ENCODE data around the gene C7orf33. TPM values are rescaled to one million over a fixed set of nuclear protein-coding genes. Genes with fewer than 3 reads are reported as not detected.

C7orf33 gene
- total RNA-seq, 4 donors from 2014 or later = not detected

DNA sequence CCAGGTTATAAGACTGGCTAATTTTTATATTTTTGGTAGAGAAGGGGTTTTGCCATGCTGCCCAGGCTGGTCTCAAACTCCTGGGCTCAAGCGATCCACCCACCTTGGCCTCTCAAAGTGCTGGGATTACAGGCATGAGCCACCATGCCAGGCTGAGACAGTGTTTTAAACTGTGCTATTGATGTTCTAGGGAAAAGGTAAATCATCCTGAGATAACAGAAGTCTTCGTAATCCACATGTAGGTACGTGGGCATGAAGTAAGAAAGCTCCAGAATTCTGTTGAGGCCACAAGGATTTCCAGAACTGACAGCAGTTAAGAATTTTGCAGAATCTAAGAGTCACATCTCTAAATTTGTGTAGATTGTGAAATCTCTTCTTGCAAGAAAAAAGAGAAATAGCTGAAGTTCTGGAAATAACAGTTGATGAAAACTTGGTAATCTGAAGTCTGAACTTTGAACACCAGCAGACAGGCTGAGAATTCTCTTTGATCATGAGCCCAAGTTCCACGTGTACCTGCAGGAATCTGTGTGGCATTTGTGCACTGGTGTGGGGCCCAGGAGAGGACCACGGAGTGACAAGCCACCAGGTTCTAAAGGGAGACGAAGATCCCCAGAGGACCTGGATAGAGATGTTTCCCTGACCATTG, 24.6 kb downstream of the C7orf33 start:
- intact Hi-C loops (cut with DNase I; ENCODE audit: low total_unique reads) = no loop called here
- WGBS, 2 donors = 62 to 64% methylated on average over 6 of the region's 6 CpGs
- no peak for DNase-seq (ENCODE audit: low spot score in 2 of 2)
- TF ChIP-seq, protein P1, sequence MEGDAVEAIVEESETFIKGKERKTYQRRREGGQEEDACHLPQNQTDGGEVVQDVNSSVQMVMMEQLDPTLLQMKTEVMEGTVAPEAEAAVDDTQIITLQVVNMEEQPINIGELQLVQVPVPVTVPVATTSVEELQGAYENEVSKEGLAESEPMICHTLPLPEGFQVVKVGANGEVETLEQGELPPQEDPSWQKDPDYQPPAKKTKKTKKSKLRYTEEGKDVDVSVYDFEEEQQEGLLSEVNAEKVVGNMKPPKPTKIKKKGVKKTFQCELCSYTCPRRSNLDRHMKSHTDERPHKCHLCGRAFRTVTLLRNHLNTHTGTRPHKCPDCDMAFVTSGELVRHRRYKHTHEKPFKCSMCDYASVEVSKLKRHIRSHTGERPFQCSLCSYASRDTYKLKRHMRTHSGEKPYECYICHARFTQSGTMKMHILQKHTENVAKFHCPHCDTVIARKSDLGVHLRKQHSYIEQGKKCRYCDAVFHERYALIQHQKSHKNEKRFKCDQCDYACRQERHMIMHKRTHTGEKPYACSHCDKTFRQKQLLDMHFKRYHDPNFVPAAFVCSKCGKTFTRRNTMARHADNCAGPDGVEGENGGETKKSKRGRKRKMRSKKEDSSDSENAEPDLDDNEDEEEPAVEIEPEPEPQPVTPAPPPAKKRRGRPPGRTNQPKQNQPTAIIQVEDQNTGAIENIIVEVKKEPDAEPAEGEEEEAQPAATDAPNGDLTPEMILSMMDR (IDR thresholded peaks at IDR 0.05) = no peak
- no peak for TF ChIP-seq POLR2A (IDR thresholded peaks at IDR 0.05)
- no peak overlapping the region for H3K4me3 ChIP-seq (ENCODE audit: low read depth, poor library complexity, severe bottlenecking)

DNA sequence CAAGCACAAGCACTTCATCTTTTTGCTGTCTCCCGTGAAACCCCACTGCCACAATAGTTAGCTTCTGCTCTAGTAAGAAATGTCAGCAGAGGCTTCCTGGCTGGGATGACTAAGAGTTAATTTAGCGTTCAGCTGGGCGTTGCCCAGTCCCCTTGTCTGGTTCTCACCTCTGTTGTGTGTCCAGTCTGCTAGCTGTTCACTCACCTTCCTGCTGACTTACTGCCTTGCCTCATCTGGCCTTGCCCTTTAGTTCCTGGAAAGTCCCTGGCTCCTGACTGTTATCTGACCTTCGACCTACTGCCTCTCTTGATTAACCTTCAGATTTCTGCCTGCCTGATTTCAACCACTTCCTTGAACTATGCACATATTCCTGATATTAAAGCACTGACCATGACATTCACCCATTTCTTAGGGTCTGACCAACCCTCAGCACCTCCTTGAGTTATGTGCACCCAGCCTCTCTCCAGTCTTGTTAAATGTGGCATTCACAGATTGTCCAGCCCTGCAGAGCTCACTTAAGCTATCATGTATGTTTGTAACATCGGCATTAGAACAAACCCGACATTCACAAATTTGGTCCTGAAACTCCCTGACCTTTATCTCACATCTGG, 30.3 kb downstream of the C7orf33 start:
- intact Hi-C loops (cut with DNase I; ENCODE audit: low total_unique reads) = no loop called here
- 62 to 66% methylated on average over 6 of the region's 6 CpGs for WGBS, 2 donors
- TF ChIP-seq, protein P1 (IDR thresholded peaks at IDR 0.05) = no peak
- TF ChIP-seq POLR2A (IDR thresholded peaks at IDR 0.05) = no peak
- peak in 1 of 2 donors; percentile 32 for DNase-seq (ENCODE audit: low spot score in 2 of 2)
- H3K4me3 ChIP-seq (ENCODE audit: low read depth, poor library complexity, severe bottlenecking) = no peak overlapping the region

- TF ChIP-seq POLR2A (IDR thresholded peaks at IDR 0.05) = no peak
- TF ChIP-seq, protein P1 (IDR thresholded peaks at IDR 0.05) = no peak
- WGBS, 2 donors = 95 to 98% methylated on average over 1 of the region's 1 CpG
- intact Hi-C loops (cut with DNase I; ENCODE audit: low total_unique reads) = no loop called here
- no peak overlapping the region for H3K4me3 ChIP-seq (ENCODE audit: low read depth, poor library complexity, severe bottlenecking)
- no peak for DNase-seq (ENCODE audit: low spot score in 2 of 2)
Observed at GRCh38 chr7:148621563-148621962, 31.0 kb downstream of the C7orf33 start.

- intact Hi-C loops (cut with DNase I; ENCODE audit: low total_unique reads) = no loop called here
- DNase-seq (ENCODE audit: low spot score in 2 of 2) = peak in 1 of 2 donors; percentile 12
- TF ChIP-seq, protein P1 (IDR thresholded peaks at IDR 0.05) = no peak
- no peak for TF ChIP-seq POLR2A (IDR thresholded peaks at IDR 0.05)
- 47 to 52% methylated on average over 8 of the region's 8 CpGs for WGBS, 2 donors
- H3K4me3 ChIP-seq (ENCODE audit: low read depth, poor library complexity, severe bottlenecking) = no peak overlapping the region
Observed at GRCh38 chr7:148622887-148623585, 32.5 kb downstream of the C7orf33 start.

DNA sequence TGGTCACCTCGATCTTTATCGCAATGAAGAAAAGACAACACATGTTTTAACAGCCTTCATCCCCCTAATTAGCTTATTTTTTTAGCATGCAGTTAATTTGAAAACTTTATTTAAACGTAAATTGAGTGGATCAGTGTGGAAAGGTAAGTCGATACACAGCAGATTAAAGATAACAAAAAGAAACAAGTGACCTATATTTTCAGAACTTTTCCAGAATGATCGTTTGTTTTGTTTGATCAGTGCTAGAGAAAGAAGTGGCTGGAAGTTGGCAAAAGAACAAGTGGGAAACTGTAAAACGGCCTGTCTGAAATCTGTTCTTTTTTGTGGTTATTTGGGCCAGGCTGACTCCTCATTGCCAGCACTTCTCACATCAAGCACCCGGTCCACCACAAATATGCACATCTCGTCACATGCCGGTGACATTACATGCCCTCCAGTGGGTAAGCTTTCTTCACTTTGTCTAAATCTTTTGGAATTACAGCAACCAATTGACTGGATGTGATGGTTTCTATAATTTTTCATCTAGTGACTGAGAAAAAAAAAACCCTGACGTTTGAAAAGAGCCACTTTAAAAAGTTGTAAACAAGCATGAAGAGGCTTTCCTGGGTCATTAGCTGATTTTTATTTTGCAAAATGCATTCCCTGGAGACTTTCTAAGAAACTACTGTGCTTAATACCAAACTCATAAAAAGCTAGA, 33.2 kb downstream of the C7orf33 start:
- TF ChIP-seq POLR2A (IDR thresholded peaks at IDR 0.05) = no peak
- TF ChIP-seq, protein P1 (IDR thresholded peaks at IDR 0.05) = no peak
- no peak overlapping the region for H3K4me3 ChIP-seq (ENCODE audit: low read depth, poor library complexity, severe bottlenecking)
- WGBS, 2 donors = 44% methylated on average over 10 of the region's 10 CpGs
- DNase-seq (ENCODE audit: low spot score in 2 of 2) = peak in 1 of 2 donors; percentile 18
- intact Hi-C loops (cut with DNase I; ENCODE audit: low total_unique reads) = no loop called here

All from lower leg skin (tissue), 4 donors.